ENCODE results near the gene CABP2. TPM values are rescaled to one million over a fixed set of nuclear protein-coding genes. Genes with fewer than 3 reads are reported as not detected.

The CABP2 gene
- total and polyA plus RNA-seq, 4 donors = not detected

DNA sequence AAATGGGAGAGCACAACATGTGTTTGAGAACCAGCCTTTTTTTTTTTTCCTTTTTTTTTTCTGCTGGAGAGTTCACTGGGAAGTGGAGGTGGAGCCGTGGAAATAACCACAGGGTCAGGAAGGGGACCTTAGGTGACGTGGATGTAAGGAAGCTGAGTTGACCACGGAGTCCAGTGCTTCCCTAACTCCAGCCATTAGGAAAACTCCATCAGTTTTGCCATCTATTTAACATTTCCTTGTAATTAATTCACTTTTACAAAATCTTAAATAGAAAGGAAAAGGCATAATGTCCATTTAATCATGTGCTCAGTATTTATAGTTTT is 13.3 kb downstream of the CABP2 start:
- TF ChIP-seq TAF1 (conservative IDR thresholded peaks at IDR 0.05) (no peak), JUND (IDR thresholded peaks at IDR 0.05) (no peak), RAD21 (IDR thresholded peaks at IDR 0.05) (no peak), SP1 (IDR thresholded peaks at IDR 0.05) (no peak), NR2F2 (IDR thresholded peaks at IDR 0.05) (no peak), RXRA (IDR thresholded peaks at IDR 0.05) (no peak), HNF4A (conservative IDR thresholded peaks at IDR 0.05) (no peak), FOXA2 (IDR thresholded peaks at IDR 0.05) (no peak), HNF4G (IDR thresholded peaks at IDR 0.05) (no peak), EGR1 (IDR thresholded peaks at IDR 0.05; ENCODE audit: low read depth in 2 of 2) (no peak), YY1 (IDR thresholded peaks at IDR 0.05) (no peak), FOXA1 (IDR thresholded peaks at IDR 0.05) (no peak), GABPA (IDR thresholded peaks at IDR 0.05 in 1 of 2, conservative IDR thresholded peaks at IDR 0.05 in 1 of 2) (no peak)
- TF ChIP-seq, protein P1, sequence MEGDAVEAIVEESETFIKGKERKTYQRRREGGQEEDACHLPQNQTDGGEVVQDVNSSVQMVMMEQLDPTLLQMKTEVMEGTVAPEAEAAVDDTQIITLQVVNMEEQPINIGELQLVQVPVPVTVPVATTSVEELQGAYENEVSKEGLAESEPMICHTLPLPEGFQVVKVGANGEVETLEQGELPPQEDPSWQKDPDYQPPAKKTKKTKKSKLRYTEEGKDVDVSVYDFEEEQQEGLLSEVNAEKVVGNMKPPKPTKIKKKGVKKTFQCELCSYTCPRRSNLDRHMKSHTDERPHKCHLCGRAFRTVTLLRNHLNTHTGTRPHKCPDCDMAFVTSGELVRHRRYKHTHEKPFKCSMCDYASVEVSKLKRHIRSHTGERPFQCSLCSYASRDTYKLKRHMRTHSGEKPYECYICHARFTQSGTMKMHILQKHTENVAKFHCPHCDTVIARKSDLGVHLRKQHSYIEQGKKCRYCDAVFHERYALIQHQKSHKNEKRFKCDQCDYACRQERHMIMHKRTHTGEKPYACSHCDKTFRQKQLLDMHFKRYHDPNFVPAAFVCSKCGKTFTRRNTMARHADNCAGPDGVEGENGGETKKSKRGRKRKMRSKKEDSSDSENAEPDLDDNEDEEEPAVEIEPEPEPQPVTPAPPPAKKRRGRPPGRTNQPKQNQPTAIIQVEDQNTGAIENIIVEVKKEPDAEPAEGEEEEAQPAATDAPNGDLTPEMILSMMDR (IDR thresholded peaks at IDR 0.05; ENCODE audit: low read depth, low read length, missing input control) = no peak
- TF ChIP-seq, protein P2, sequence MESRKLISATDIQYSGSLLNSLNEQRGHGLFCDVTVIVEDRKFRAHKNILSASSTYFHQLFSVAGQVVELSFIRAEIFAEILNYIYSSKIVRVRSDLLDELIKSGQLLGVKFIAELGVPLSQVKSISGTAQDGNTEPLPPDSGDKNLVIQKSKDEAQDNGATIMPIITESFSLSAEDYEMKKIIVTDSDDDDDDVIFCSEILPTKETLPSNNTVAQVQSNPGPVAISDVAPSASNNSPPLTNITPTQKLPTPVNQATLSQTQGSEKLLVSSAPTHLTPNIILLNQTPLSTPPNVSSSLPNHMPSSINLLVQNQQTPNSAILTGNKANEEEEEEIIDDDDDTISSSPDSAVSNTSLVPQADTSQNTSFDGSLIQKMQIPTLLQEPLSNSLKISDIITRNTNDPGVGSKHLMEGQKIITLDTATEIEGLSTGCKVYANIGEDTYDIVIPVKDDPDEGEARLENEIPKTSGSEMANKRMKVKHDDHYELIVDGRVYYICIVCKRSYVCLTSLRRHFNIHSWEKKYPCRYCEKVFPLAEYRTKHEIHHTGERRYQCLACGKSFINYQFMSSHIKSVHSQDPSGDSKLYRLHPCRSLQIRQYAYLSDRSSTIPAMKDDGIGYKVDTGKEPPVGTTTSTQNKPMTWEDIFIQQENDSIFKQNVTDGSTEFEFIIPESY (IDR thresholded peaks at IDR 0.05) = no peak
- TF ChIP-seq, protein P3, sequence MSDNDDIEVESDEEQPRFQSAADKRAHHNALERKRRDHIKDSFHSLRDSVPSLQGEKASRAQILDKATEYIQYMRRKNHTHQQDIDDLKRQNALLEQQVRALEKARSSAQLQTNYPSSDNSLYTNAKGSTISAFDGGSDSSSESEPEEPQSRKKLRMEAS (IDR thresholded peaks at IDR 0.05) = no peak
- TF ChIP-seq, protein P4, sequence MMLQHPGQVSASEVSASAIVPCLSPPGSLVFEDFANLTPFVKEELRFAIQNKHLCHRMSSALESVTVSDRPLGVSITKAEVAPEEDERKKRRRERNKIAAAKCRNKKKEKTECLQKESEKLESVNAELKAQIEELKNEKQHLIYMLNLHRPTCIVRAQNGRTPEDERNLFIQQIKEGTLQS (IDR thresholded peaks at IDR 0.05) = no peak
- TF ChIP-seq, protein P5, sequence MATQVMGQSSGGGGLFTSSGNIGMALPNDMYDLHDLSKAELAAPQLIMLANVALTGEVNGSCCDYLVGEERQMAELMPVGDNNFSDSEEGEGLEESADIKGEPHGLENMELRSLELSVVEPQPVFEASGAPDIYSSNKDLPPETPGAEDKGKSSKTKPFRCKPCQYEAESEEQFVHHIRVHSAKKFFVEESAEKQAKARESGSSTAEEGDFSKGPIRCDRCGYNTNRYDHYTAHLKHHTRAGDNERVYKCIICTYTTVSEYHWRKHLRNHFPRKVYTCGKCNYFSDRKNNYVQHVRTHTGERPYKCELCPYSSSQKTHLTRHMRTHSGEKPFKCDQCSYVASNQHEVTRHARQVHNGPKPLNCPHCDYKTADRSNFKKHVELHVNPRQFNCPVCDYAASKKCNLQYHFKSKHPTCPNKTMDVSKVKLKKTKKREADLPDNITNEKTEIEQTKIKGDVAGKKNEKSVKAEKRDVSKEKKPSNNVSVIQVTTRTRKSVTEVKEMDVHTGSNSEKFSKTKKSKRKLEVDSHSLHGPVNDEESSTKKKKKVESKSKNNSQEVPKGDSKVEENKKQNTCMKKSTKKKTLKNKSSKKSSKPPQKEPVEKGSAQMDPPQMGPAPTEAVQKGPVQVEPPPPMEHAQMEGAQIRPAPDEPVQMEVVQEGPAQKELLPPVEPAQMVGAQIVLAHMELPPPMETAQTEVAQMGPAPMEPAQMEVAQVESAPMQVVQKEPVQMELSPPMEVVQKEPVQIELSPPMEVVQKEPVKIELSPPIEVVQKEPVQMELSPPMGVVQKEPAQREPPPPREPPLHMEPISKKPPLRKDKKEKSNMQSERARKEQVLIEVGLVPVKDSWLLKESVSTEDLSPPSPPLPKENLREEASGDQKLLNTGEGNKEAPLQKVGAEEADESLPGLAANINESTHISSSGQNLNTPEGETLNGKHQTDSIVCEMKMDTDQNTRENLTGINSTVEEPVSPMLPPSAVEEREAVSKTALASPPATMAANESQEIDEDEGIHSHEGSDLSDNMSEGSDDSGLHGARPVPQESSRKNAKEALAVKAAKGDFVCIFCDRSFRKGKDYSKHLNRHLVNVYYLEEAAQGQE (IDR thresholded peaks at IDR 0.05) = no peak
- H3K9me3 ChIP-seq (ENCODE audit: control insufficient read depth in 4 of 4, low read length in 3 of 4) = no peaks in the 10 kb centered on the region
- no peak overlapping the region for H3K4me3 ChIP-seq (ENCODE audit: low read depth in 1 of 3, low read length in 3 of 3)
- H3K27ac ChIP-seq (ENCODE audit: low read depth in 1 of 2, low read length in 2 of 2) = no peak overlapping the region
- 55% methylated on average over 3 of the region's 3 CpGs for WGBS
- no peak overlapping the region for H3K9ac ChIP-seq (ENCODE audit: low read depth in 1 of 2, low read length in 2 of 2)
- H3K36me3 ChIP-seq (ENCODE audit: control insufficient read depth in 4 of 4, insufficient read depth in 3 of 4, low read depth in 1 of 4, low read length in 3 of 4) = no peaks in the 10 kb centered on the region
- DNase-seq (ENCODE audit: low spot score) = no peak
- no peaks in the 10 kb centered on the region for H3K27me3 ChIP-seq (ENCODE audit: control insufficient read depth in 4 of 4, insufficient read depth in 4 of 4, low read length in 3 of 4)
- H3K4me1 ChIP-seq (ENCODE audit: control insufficient read depth in 4 of 4, insufficient read depth in 4 of 4, low read length in 3 of 4) = peaks cover 3 to 30% (median 22%) of the 10 kb centered on the region in 4 donors
